ENCODE measurements around the gene SRSF7. TPM values are rescaled to one million over a fixed set of nuclear protein-coding genes. Genes with fewer than 3 reads are reported as not detected.

The SRSF7 gene
- total and polyA plus RNA-seq, 4 donors = 49.8 to 111 (median 65.2) TPM

GRCh38 chr2:38737925-38738324 lies 13.2 kb downstream of the SRSF7 start:
- TF ChIP-seq EGR1 (IDR thresholded peaks at IDR 0.05; ENCODE audit: low read depth in 2 of 2) (no peak), GABPA (IDR thresholded peaks at IDR 0.05 in 1 of 2, conservative IDR thresholded peaks at IDR 0.05 in 1 of 2) (no peak), YY1 (IDR thresholded peaks at IDR 0.05) (no peak), RXRA (IDR thresholded peaks at IDR 0.05) (no peak), ATF3 (IDR thresholded peaks at IDR 0.05) (no peak), NR2F2 (IDR thresholded peaks at IDR 0.05) (no peak), FOXA2 (IDR thresholded peaks at IDR 0.05) (no peak), TAF1 (conservative IDR thresholded peaks at IDR 0.05) (no peak), CTCF (IDR thresholded peaks at IDR 0.05; ENCODE audit: low read depth, low read length, missing input control) (no peak), RAD21 (IDR thresholded peaks at IDR 0.05) (no peak), FOXA1 (IDR thresholded peaks at IDR 0.05) (no peak), MAX (IDR thresholded peaks at IDR 0.05) (no peak), JUND (IDR thresholded peaks at IDR 0.05) (no peak), SP1 (IDR thresholded peaks at IDR 0.05) (no peak), HNF4A (conservative IDR thresholded peaks at IDR 0.05) (no peak), HNF4G (IDR thresholded peaks at IDR 0.05) (no peak)
- TF ChIP-seq, protein P1, sequence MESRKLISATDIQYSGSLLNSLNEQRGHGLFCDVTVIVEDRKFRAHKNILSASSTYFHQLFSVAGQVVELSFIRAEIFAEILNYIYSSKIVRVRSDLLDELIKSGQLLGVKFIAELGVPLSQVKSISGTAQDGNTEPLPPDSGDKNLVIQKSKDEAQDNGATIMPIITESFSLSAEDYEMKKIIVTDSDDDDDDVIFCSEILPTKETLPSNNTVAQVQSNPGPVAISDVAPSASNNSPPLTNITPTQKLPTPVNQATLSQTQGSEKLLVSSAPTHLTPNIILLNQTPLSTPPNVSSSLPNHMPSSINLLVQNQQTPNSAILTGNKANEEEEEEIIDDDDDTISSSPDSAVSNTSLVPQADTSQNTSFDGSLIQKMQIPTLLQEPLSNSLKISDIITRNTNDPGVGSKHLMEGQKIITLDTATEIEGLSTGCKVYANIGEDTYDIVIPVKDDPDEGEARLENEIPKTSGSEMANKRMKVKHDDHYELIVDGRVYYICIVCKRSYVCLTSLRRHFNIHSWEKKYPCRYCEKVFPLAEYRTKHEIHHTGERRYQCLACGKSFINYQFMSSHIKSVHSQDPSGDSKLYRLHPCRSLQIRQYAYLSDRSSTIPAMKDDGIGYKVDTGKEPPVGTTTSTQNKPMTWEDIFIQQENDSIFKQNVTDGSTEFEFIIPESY (IDR thresholded peaks at IDR 0.05) = no peak
- TF ChIP-seq, protein P2, sequence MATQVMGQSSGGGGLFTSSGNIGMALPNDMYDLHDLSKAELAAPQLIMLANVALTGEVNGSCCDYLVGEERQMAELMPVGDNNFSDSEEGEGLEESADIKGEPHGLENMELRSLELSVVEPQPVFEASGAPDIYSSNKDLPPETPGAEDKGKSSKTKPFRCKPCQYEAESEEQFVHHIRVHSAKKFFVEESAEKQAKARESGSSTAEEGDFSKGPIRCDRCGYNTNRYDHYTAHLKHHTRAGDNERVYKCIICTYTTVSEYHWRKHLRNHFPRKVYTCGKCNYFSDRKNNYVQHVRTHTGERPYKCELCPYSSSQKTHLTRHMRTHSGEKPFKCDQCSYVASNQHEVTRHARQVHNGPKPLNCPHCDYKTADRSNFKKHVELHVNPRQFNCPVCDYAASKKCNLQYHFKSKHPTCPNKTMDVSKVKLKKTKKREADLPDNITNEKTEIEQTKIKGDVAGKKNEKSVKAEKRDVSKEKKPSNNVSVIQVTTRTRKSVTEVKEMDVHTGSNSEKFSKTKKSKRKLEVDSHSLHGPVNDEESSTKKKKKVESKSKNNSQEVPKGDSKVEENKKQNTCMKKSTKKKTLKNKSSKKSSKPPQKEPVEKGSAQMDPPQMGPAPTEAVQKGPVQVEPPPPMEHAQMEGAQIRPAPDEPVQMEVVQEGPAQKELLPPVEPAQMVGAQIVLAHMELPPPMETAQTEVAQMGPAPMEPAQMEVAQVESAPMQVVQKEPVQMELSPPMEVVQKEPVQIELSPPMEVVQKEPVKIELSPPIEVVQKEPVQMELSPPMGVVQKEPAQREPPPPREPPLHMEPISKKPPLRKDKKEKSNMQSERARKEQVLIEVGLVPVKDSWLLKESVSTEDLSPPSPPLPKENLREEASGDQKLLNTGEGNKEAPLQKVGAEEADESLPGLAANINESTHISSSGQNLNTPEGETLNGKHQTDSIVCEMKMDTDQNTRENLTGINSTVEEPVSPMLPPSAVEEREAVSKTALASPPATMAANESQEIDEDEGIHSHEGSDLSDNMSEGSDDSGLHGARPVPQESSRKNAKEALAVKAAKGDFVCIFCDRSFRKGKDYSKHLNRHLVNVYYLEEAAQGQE (IDR thresholded peaks at IDR 0.05) = no peak
- no peak for DNase-seq (ENCODE audit: low spot score)
- no peak overlapping the region for H3K9ac ChIP-seq (ENCODE audit: low read depth in 1 of 2, low read length in 2 of 2)
- WGBS = 94% methylated on average over 3 of the region's 3 CpGs
- peaks cover 0 to 14% (median 4%) of the 10 kb centered on the region in 4 donors for H3K36me3 ChIP-seq (ENCODE audit: control insufficient read depth in 4 of 4, insufficient read depth in 3 of 4, low read depth in 1 of 4, low read length in 3 of 4)
- no peak overlapping the region for H3K4me3 ChIP-seq (ENCODE audit: low read depth in 1 of 3, low read length in 3 of 3)
- H3K4me1 ChIP-seq (ENCODE audit: control insufficient read depth in 4 of 4, insufficient read depth in 4 of 4, low read length in 3 of 4) = peaks cover 15 to 32% (median 26%) of the 10 kb centered on the region in 4 donors
- no peak overlapping the region for H3K27ac ChIP-seq (ENCODE audit: low read depth in 1 of 2, low read length in 2 of 2)
- H3K27me3 ChIP-seq (ENCODE audit: control insufficient read depth in 4 of 4, insufficient read depth in 4 of 4, low read length in 3 of 4) = no peaks in the 10 kb centered on the region
- H3K9me3 ChIP-seq (ENCODE audit: control insufficient read depth in 4 of 4, low read length in 3 of 4) = no peaks in the 10 kb centered on the region
